Pulmonary artery endothelial cell (primary cell): ENCODE results near the gene SLC25A45. TPM values are rescaled to one million over a fixed set of nuclear protein-coding genes. Genes with fewer than 3 reads are reported as not detected.
"Not testable (repeated sequence)": the region's sequence is repeated elsewhere in the genome, so short reads cannot be mapped to it uniquely, and the experiment has no call there.

Source experiments
- DNase-seq: peaks from one replicate; pipeline ENCODE4 v3.0.0-alpha.2; 2011; ENCODE audit warnings: low read depth, low spot score
- total RNA-seq: library from RNA; depleted of rRNA; stranded (reverse); fragments of >200 nt; gene quantifications from 2 replicates; pipeline ENCODE4 v1.2.3, GENCODE V29; 2014

SLC25A45 gene
- total RNA-seq, 1 donor from 2014 or later = 1.4 TPM

GRCh38 chr11:65421794-65422632 lies 39.6 kb upstream of the SLC25A45 start:
- peak; percentile 92 for DNase-seq

- DNase-seq = peak; percentile 95
Measured at GRCh38 chr11:65420979-65421793, 38.7 kb upstream of the SLC25A45 start.

DNA sequence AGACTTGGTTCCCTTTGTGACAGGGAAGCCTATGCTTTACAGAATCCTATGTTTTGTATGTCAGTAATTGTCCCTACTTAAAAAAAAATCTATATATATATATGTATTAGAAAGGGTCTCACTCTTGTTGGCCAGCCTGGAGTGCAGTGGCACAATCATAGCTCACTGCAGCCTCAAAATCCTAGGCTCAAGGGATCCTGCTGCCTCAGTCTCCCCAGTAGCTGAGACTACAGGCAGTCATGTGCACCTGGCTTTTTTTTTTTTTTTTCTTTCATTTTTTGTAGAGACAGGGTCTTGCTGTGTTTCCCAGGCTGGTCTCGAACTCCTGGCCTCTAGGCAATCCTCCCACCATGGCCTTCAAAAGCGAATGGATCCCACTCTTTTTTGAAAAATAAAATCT lies 38.1 kb upstream of the SLC25A45 start:
- no peak for DNase-seq

GRCh38 chr11:65419772-65420481 lies 37.5 kb upstream of the SLC25A45 start:
- DNase-seq = peak; percentile 74

DNA sequence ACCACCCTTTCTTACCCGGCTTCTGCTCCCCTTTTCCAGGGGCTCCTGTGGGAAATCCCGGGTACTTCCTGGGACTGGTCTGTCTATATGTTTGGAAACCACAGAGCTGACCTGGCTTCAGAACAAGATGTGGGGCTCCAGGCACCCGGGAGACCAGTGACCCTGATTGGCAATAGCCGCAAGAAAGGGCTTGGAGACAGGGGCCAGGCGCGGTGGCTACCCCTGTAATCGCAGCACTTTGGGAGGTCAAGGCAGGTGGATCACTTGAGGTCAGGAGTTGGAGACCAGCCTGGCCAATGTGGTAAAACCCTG lies 37.0 kb upstream of the SLC25A45 start:
- DNase-seq = no peak

DNA sequence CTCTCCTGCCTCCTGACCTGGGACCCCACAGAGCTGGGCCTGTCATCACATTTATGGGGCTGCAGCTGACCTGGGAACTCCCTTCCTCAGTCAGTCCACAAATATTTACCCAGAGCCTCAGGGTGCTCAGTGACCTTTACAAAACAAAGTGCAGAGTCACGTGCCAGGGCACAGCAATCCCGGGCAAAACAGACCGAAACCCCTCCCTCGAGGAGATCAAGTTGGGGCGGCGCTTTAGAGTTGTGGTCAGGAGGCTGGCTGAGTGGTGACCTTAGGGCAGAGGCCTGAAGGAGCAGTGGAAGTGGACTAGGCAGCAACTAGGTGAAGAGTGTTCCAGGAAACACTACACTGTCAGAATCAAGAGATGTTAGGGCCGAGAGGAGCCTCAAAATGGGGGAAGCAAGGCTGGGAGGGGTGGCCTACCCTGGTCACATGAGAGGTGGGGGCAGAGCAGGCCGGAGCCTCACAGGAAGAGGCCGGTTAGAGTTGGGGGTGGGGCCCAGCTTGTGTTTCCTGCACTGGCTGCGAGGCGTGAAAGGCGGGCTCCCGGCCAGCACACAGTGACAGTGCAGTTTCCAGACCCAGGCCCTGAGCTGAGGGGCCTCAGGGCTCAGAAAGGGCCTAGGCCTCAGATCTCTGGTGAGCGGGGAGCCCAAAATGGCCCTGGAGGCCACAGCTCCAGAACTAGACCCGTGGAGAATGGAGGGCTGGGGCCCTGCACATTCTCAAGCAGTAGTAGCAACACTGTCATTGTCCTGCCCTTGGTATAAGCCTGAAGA lies 36.4 kb upstream of the SLC25A45 start:
- peak; percentile 95 for DNase-seq

GRCh38 chr11:65418431-65418680 lies 35.9 kb upstream of the SLC25A45 start:
- DNase-seq = no peak

DNA sequence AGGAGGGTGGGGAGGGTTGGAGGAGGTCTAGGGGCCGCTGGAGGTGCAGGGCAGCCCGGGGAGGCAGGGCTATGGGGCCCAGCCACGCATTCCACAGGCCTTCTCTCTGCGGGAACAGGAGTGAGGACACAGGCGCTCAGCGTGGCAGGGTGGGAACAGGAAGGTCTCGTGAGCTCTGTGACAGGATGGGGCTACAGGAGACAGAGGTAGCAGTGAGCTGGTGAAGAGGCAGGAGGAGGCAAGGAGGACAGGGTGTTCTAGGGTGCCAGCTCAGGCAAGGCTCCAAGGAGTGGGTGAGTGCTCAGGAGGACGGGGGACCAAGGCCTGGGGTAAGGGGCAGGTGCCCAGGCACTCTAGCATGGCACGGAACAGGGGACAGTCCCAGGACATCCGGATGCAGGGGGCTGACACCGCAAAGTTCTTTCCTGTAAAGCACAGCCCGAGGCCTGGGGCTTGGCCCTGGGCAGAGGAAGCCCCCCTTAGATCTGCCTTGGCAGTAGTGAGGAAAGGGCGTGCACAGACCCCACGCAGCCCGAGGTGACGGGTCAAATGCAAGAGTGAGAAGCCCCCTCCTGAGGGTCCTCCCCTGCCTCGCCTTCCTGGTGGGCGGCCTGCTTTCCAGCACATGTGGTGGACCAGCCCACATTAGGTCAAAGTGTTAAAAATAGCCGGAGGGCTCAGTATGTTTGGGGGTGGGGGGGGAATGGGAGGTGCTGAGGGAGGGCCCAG lies 35.4 kb upstream of the SLC25A45 start:
- DNase-seq = no peak

DNA sequence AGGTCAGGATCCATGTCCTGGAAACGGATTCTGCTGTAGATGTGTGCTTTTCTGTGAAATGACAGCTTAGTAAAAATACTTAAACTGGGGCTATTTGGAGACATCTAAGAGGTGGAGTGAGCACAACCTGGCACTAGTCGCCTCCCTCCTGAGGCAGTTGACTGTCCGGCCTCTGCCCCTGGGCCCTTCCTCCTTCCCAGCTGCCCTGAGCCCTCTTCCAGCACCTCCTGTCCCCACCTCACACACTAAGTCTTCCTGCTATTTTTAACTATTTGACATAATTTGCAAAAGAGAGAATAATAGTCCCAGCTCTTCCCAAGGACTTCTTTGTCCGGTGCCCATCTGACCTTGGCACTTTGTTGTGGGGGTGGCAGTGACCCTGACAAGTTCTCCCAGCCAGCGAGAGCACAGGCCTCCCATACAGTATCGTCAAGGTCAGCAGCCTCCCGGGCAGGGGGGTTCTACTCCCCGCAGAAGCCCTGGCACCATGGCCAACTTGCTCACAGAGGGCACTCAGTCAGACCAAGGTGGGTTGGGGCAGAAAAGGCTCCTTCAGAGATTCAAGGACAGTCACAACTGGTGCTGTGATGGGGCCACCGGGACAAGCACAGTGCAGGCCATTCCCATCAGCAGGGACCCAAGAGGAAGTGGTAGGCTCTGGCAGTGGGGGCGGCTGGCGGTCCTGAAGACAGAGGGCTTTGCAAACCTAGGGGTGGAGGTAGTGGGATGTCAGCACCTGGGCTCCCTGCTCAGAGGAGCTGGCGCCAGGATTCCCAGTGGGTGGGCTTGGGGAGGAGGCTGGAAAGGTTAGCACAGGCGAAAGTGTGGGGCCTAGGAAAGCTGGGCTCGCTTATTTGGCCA lies 34.6 kb upstream of the SLC25A45 start:
- no peak for DNase-seq

GRCh38 chr11:65416341-65416824 lies 33.9 kb upstream of the SLC25A45 start:
- DNase-seq = no peak

GRCh38 chr11:65415499-65416340 lies 33.3 kb upstream of the SLC25A45 start:
- no peak for DNase-seq

DNA sequence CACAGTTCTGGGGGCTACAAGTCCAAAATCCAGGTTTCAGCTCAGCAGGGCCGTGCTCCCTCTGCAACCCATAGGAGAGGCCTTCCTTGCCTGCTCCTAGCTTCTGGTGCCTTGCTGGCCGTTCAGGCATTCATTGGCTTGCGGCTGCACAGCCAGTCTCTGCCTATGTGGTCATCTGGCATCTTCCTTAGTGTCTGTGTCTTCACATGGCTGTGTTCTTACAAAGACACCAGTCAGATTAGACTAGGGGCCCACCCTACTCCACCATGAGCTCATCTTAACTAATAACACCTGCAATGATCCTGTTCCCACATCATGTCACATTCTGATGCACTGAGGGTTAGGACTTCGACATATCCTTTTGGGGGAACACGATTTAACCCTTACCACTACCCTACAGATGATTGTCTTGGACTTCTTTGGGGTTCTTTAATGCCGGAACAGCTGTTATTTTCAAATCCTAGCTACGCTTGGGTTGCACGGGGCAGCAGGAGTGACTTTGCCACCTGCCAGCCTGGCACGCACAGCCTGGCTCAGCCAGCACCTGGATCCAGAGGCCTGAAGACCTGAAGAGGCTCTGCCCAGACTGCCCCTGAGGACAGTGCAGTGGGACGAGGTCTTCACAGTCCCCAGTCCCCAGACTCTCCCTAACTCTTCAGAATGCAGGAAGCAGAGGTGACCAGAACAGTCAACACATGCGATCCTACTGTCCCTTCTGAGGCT lies 32.5 kb upstream of the SLC25A45 start:
- no peak for DNase-seq

DNA sequence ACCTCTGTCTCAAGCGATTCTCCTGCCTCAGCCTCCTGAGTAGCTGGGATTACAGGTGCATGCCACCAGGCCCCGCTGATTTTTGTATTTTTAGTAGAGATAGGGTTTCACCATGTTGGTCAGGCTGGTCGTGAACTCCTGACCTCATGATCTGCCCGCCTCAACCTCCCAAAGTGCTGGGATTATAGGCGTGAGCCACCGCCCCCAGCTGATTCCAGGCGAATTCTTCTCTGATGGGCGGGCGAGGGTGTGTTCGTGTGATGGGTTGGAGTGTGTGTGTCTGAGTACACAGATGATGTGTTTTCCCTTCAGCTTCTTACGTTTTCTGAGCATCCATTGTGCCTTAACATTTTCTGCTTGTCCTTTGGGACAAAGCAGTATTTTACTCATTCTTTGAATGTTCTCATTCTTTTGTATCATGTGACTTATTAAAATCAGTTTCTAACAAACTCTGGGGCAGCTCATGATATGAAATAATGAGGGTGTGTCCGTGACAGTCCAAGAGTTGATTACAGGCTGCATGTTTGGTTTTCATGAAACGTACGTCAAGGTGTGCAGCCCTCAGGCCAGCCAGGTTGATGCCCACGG lies 30.7 kb upstream of the SLC25A45 start:
- DNase-seq = not testable (repeated sequence)

DNA sequence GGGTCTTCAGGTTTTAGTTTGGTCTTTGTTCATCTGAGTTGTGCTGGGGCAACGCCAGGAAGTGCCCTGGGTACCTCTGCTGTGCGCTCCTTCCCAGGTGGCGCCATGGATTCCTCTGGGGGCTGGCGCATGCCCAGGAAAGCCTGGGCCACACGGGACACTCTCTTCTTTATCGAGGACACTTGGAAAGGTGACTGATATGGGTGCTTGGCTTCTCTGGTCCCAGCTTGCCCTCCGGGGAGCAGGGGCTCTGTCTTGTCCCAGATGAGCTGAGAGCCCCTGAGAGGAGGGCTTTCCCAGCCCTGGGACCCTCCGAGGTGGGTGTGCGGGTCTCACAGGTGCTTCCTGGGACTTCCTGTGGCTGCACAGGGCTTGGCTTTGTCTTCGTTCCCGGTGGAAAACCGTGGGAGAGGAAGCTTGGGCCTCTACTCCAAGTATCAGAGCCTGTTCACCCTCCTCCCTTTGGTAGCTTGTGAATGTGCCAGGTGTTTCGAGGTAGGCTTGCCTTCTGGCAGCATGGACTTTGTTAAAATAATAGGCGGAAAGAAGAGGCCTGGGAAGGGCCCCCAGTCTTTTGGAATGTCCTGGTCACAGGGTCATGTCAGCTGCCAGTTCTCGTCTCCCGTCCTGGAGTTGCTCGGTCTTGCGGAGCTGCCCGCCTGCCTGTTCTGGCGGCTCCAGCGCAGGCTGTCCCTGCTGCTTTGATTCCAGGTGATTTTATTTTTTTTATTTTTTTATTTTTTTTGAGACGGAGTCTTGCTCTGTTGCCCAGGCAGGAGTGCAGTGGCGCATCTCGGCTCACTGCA lies 30.0 kb upstream of the SLC25A45 start:
- no peak for DNase-seq

GRCh38 chr11:65411681-65412070 lies 29.2 kb upstream of the SLC25A45 start:
- DNase-seq = no peak

DNA sequence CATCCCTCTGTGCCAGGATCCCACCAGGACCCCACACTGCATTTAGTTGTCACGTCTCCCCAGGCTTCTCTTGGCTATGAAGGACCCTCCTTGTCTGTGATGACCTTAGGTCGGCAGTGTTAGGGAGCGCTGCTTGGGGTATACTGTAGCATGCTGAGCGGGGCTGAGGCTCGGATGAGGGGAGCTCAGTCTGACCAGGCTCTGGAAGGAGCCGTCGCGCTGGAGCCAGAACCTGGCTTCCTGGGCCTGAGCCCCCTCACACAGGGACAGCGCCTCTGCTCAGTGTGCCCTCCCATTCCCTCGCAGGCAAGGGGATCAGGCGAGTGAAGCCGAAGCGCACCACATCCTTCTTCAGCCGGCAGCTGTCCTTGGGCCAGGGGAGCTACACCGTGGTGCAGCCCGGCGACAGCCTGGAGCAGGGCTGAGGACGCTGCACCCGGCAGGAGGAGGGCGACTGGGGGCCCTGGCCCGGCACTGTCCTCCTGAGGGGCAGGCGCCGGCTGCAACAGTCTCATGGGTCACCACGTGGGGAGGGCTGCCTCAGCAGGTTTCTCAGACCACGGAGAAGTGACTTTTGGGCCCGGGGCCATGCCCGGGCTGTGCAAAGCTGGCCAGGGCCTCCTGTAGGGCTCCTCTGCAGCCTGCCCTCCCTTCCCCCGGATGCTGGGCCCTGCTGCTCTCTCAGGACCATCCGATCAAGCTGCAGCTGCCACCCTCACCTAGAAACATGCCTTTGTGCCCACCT lies 28.7 kb upstream of the SLC25A45 start:
- DNase-seq = no peak
